ENCODE measurements around the gene EHBP1.
A peak's percentile ranks its signal among the peaks of the same experiment; 100 is the strongest.

EHBP1 gene

GRCh38 chr2:62996534-62997186 is 291.1 kb downstream of the EHBP1 start:
- Histone ChIP-seq H3K27me3 (ENCODE audit: control insufficient read depth in 1 of 2, insufficient read depth in 1 of 2, low read length in 2 of 2) (no peaks in the 10 kb centered on the region), H3K4me2 (ENCODE audit: low read length, poor library complexity, severe bottlenecking) (no peak overlapping the region), H3K36me3 (ENCODE audit: control insufficient read depth in 1 of 2, insufficient read depth in 2 of 2, low read depth in 1 of 2, low read length in 2 of 2) (peaks cover 3 to 94% of the 10 kb centered on the region in 2 experiments), H3K4me1 (ENCODE audit: control insufficient read depth, insufficient read depth, low read depth, low read length) (no peaks in the 10 kb centered on the region), H4K8ac (ENCODE audit: low read length) (no peak overlapping the region), H3K9me3 (ENCODE audit: control insufficient read depth, low read length) (no peaks in the 10 kb centered on the region), H3K9ac (ENCODE audit: low read length) (no peak overlapping the region), H3K23ac (ENCODE audit: low read length in 2 of 2) (no peak overlapping the region), H3K4me3 (ENCODE audit: insufficient read depth in 1 of 2, low read depth in 1 of 2, low read length in 2 of 2) (no peak overlapping the region), H3K18ac (ENCODE audit: low read depth in 1 of 2, low read length in 2 of 2) (no peak overlapping the region), H4K91ac (ENCODE audit: low read length) (no peak overlapping the region), H2AFZ (ENCODE audit: low read depth, low read length) (no peak overlapping the region), H2BK12ac (ENCODE audit: low read length in 2 of 2) (no peak overlapping the region), H2BK120ac (ENCODE audit: low read depth, low read length) (no peak overlapping the region), H2BK15ac (ENCODE audit: low read depth, poor library complexity, severe bottlenecking) (no peak overlapping the region), H3K27ac (ENCODE audit: low read length, poor library complexity, severe bottlenecking) (no peak overlapping the region), H2AK5ac (ENCODE audit: low read length, severe bottlenecking) (no peak overlapping the region), H3K4ac (ENCODE audit: low read depth in 1 of 2, low read length in 2 of 2) (no peak overlapping the region), H3K79me1 (replicated peaks; ENCODE audit: low read length, poor library complexity, severe bottlenecking) (no peaks in the 10 kb centered on the region), H2BK5ac (ENCODE audit: low read depth, low read length, poor library complexity, severe bottlenecking) (no peak overlapping the region), H3K14ac (ENCODE audit: low read length in 2 of 2) (no peak overlapping the region)
- no peak for DNase-seq
- 99% methylated on average over 12 of the region's 12 CpGs for WGBS

GRCh38 chr2:62998949-62999348 is 293.4 kb downstream of the EHBP1 start:
- Histone ChIP-seq H4K8ac (ENCODE audit: low read length) (no peak overlapping the region), H3K23ac (ENCODE audit: low read length in 2 of 2) (no peak overlapping the region), H3K36me3 (ENCODE audit: control insufficient read depth in 1 of 2, insufficient read depth in 2 of 2, low read depth in 1 of 2, low read length in 2 of 2) (peaks cover 3 to 95% of the 10 kb centered on the region in 2 experiments), H2AK5ac (ENCODE audit: low read length, severe bottlenecking) (no peak overlapping the region), H2BK5ac (ENCODE audit: low read depth, low read length, poor library complexity, severe bottlenecking) (no peak overlapping the region), H3K27me3 (ENCODE audit: control insufficient read depth in 1 of 2, insufficient read depth in 1 of 2, low read length in 2 of 2) (no peaks in the 10 kb centered on the region), H3K18ac (ENCODE audit: low read depth in 1 of 2, low read length in 2 of 2) (no peak overlapping the region), H2BK12ac (ENCODE audit: low read length in 2 of 2) (no peak overlapping the region), H3K4me2 (ENCODE audit: low read length, poor library complexity, severe bottlenecking) (no peak overlapping the region), H3K4ac (ENCODE audit: low read depth in 1 of 2, low read length in 2 of 2) (no peak overlapping the region), H4K91ac (ENCODE audit: low read length) (no peak overlapping the region), H3K79me1 (replicated peaks; ENCODE audit: low read length, poor library complexity, severe bottlenecking) (no peaks in the 10 kb centered on the region), H2BK15ac (ENCODE audit: low read depth, poor library complexity, severe bottlenecking) (no peak overlapping the region), H3K4me3 (ENCODE audit: insufficient read depth in 1 of 2, low read depth in 1 of 2, low read length in 2 of 2) (no peak overlapping the region), H3K4me1 (ENCODE audit: control insufficient read depth, insufficient read depth, low read depth, low read length) (no peaks in the 10 kb centered on the region), H2BK120ac (ENCODE audit: low read depth, low read length) (no peak overlapping the region), H3K9me3 (ENCODE audit: control insufficient read depth, low read length) (no peaks in the 10 kb centered on the region), H3K27ac (ENCODE audit: low read length, poor library complexity, severe bottlenecking) (no peak overlapping the region), H3K9ac (ENCODE audit: low read length) (no peak overlapping the region), H2AFZ (ENCODE audit: low read depth, low read length) (no peak overlapping the region), H3K14ac (ENCODE audit: low read length in 2 of 2) (no peak overlapping the region)
- WGBS: no CpG with 5 or more reads among the region's 1 CpG
- DNase-seq: no peak

- Histone ChIP-seq H3K9me3 (ENCODE audit: control insufficient read depth, low read length) (no peaks in the 10 kb centered on the region), H3K9ac (ENCODE audit: low read length) (no peak overlapping the region)
- 96% methylated on average over 1 of the region's 1 CpG for WGBS
These were observed 294.4 kb downstream of the EHBP1 start for GRCh38 chr2:62999905-63000304.

GRCh38 chr2:63000801-63001200 is 295.3 kb downstream of the EHBP1 start:
- H2BK15ac ChIP-seq (ENCODE audit: low read depth, poor library complexity, severe bottlenecking): no peak overlapping the region
- H3K4me2 ChIP-seq (ENCODE audit: low read length, poor library complexity, severe bottlenecking): no peak overlapping the region
- no peak overlapping the region for H2BK5ac ChIP-seq (ENCODE audit: low read depth, low read length, poor library complexity, severe bottlenecking)
- H2BK120ac ChIP-seq (ENCODE audit: low read depth, low read length): no peak overlapping the region
- H2AK5ac ChIP-seq (ENCODE audit: low read length, severe bottlenecking): no peak overlapping the region
- H3K27ac ChIP-seq (ENCODE audit: low read length, poor library complexity, severe bottlenecking): no peak overlapping the region
- H3K4ac ChIP-seq (ENCODE audit: low read depth in 1 of 2, low read length in 2 of 2): no peak overlapping the region
- H3K36me3 ChIP-seq (ENCODE audit: control insufficient read depth in 1 of 2, insufficient read depth in 2 of 2, low read depth in 1 of 2, low read length in 2 of 2): peaks cover 3 to 95% of the 10 kb centered on the region in 2 experiments
- no peaks in the 10 kb centered on the region for H3K79me1 ChIP-seq (replicated peaks; ENCODE audit: low read length, poor library complexity, severe bottlenecking)
- H4K91ac ChIP-seq (ENCODE audit: low read length): no peak overlapping the region
- H3K18ac ChIP-seq (ENCODE audit: low read depth in 1 of 2, low read length in 2 of 2): no peak overlapping the region
- no peaks in the 10 kb centered on the region for H3K9me3 ChIP-seq (ENCODE audit: control insufficient read depth, low read length)
- H4K8ac ChIP-seq (ENCODE audit: low read length): no peak overlapping the region
- peak; percentile 36 for DNase-seq
- no peak overlapping the region for H3K9ac ChIP-seq (ENCODE audit: low read length)
- H2BK12ac ChIP-seq (ENCODE audit: low read length in 2 of 2): no peak overlapping the region
- no peak overlapping the region for H3K23ac ChIP-seq (ENCODE audit: low read length in 2 of 2)
- no peak overlapping the region for H3K4me3 ChIP-seq (ENCODE audit: insufficient read depth in 1 of 2, low read depth in 1 of 2, low read length in 2 of 2)
- no CpG with 5 or more reads among the region's 1 CpG for WGBS
- H3K27me3 ChIP-seq (ENCODE audit: control insufficient read depth in 1 of 2, insufficient read depth in 1 of 2, low read length in 2 of 2): no peaks in the 10 kb centered on the region
- H2AFZ ChIP-seq (ENCODE audit: low read depth, low read length): no peak overlapping the region
- no peak overlapping the region for H3K14ac ChIP-seq (ENCODE audit: low read length in 2 of 2)
- no peaks in the 10 kb centered on the region for H3K4me1 ChIP-seq (ENCODE audit: control insufficient read depth, insufficient read depth, low read depth, low read length)

More at GRCh38 chr2:62999905-63000304, 294.4 kb downstream of the EHBP1 start:
- no peak overlapping the region for H4K8ac ChIP-seq (ENCODE audit: low read length)
- no peak for DNase-seq
- no peaks in the 10 kb centered on the region for H3K27me3 ChIP-seq (ENCODE audit: control insufficient read depth in 1 of 2, insufficient read depth in 1 of 2, low read length in 2 of 2)
- no peak overlapping the region for H3K4me3 ChIP-seq (ENCODE audit: insufficient read depth in 1 of 2, low read depth in 1 of 2, low read length in 2 of 2)
- no peak overlapping the region for H4K91ac ChIP-seq (ENCODE audit: low read length)
- H3K4me2 ChIP-seq (ENCODE audit: low read length, poor library complexity, severe bottlenecking): no peak overlapping the region
- H3K36me3 ChIP-seq (ENCODE audit: control insufficient read depth in 1 of 2, insufficient read depth in 2 of 2, low read depth in 1 of 2, low read length in 2 of 2): peaks cover 3 to 95% of the 10 kb centered on the region in 2 experiments
- H2BK5ac ChIP-seq (ENCODE audit: low read depth, low read length, poor library complexity, severe bottlenecking): no peak overlapping the region
- H3K79me1 ChIP-seq (replicated peaks; ENCODE audit: low read length, poor library complexity, severe bottlenecking): no peaks in the 10 kb centered on the region
- no peak overlapping the region for H3K14ac ChIP-seq (ENCODE audit: low read length in 2 of 2)
- H2BK120ac ChIP-seq (ENCODE audit: low read depth, low read length): no peak overlapping the region
- H3K27ac ChIP-seq (ENCODE audit: low read length, poor library complexity, severe bottlenecking): no peak overlapping the region
- H3K23ac ChIP-seq (ENCODE audit: low read length in 2 of 2): no peak overlapping the region
- no peaks in the 10 kb centered on the region for H3K4me1 ChIP-seq (ENCODE audit: control insufficient read depth, insufficient read depth, low read depth, low read length)
- H2BK12ac ChIP-seq (ENCODE audit: low read length in 2 of 2): no peak overlapping the region
- no peak overlapping the region for H2BK15ac ChIP-seq (ENCODE audit: low read depth, poor library complexity, severe bottlenecking)
- no peak overlapping the region for H3K18ac ChIP-seq (ENCODE audit: low read depth in 1 of 2, low read length in 2 of 2)
- no peak overlapping the region for H2AK5ac ChIP-seq (ENCODE audit: low read length, severe bottlenecking)
- no peak overlapping the region for H3K4ac ChIP-seq (ENCODE audit: low read depth in 1 of 2, low read length in 2 of 2)
- H2AFZ ChIP-seq (ENCODE audit: low read depth, low read length): no peak overlapping the region
